ENCODE results near the gene PHF2. TPM values are rescaled to one million over a fixed set of nuclear protein-coding genes. Genes with fewer than 3 reads are reported as not detected.

The PHF2 gene
- polyA plus RNA-seq, 1 experiment = 8.8 TPM

- Histone ChIP-seq H3K27ac (ENCODE audit: low read depth, low read length) (no peak overlapping the region), H3K9me3 (ENCODE audit: control insufficient read depth, insufficient read depth, low read length) (no peaks in the 10 kb centered on the region), H3K4me3 (ENCODE audit: low read depth, low read length) (no peak overlapping the region), H3K27me3 (ENCODE audit: control insufficient read depth, insufficient read depth, low read length) (no peaks in the 10 kb centered on the region)
- DNase-seq (ENCODE audit: low read depth, low spot score) = no peak
- no peak for TF ChIP-seq CTCF (IDR thresholded peaks at IDR 0.05; ENCODE audit: low read depth, low read length)
- ChIA-PET CTCF (interaction anchor here (3.3 kb wide), 1 partner anchor 29 kb away, joined by 26 read pairs; no protein-coding TSS in a partner anchor), POLR2A (no interaction called here)
These were observed 39.5 kb upstream of the PHF2 start for GRCh38 chr9:93536874-93537273.

- CTCF ChIA-PET = interaction anchor here (1.2 kb wide), 1 partner anchor 26 kb away, joined by 7 read pairs; no protein-coding TSS in a partner anchor
These were observed 36.1 kb upstream of the PHF2 start for GRCh38 chr9:93540305-93540704.

GRCh38 chr9:93541005-93541404 is 35.4 kb upstream of the PHF2 start:
- ChIA-PET CTCF (interaction anchor here (1.2 kb wide), 1 partner anchor 25 kb away, joined by 7 read pairs; no protein-coding TSS in a partner anchor), POLR2A (interaction anchor here (0.6 kb wide), 1 partner anchor 650 kb away, joined by 3 read pairs; no protein-coding TSS in a partner anchor)
- Histone ChIP-seq H3K4me3 (ENCODE audit: low read depth, low read length) (no peak overlapping the region), H3K27me3 (ENCODE audit: control insufficient read depth, insufficient read depth, low read length) (no peaks in the 10 kb centered on the region), H3K9me3 (ENCODE audit: control insufficient read depth, insufficient read depth, low read length) (no peaks in the 10 kb centered on the region), H3K27ac (ENCODE audit: low read depth, low read length) (no peak overlapping the region)
- no peak for DNase-seq (ENCODE audit: low read depth, low spot score)
- no peak for TF ChIP-seq CTCF (IDR thresholded peaks at IDR 0.05; ENCODE audit: low read depth, low read length)

More at GRCh38 chr9:93540305-93540704, 36.1 kb upstream of the PHF2 start:
- TF ChIP-seq CTCF (IDR thresholded peaks at IDR 0.05; ENCODE audit: low read depth, low read length) = no peak
- no peaks in the 10 kb centered on the region for H3K27me3 ChIP-seq (ENCODE audit: control insufficient read depth, insufficient read depth, low read length)
- no peaks in the 10 kb centered on the region for H3K9me3 ChIP-seq (ENCODE audit: control insufficient read depth, insufficient read depth, low read length)
- POLR2A ChIA-PET = no interaction called here
- no peak overlapping the region for H3K4me3 ChIP-seq (ENCODE audit: low read depth, low read length)
- no peak for DNase-seq (ENCODE audit: low read depth, low spot score)
- H3K27ac ChIP-seq (ENCODE audit: low read depth, low read length) = no peak overlapping the region

- no peak for TF ChIP-seq CTCF (IDR thresholded peaks at IDR 0.05; ENCODE audit: low read depth, low read length)
- CTCF ChIA-PET = interaction anchor here (1.2 to 6.2 kb wide), 2 partner anchors 24 to 25 kb away, joined by 7 to 48 read pairs; no protein-coding TSS in a partner anchor
- H3K27ac ChIP-seq (ENCODE audit: low read depth, low read length) = no peak overlapping the region
- no peak overlapping the region for H3K4me3 ChIP-seq (ENCODE audit: low read depth, low read length)
- DNase-seq (ENCODE audit: low read depth, low spot score) = no peak
- POLR2A ChIA-PET = interaction anchor here (0.6 kb wide), 1 partner anchor 651 kb away, joined by 3 read pairs; no protein-coding TSS in a partner anchor
- no peaks in the 10 kb centered on the region for H3K9me3 ChIP-seq (ENCODE audit: control insufficient read depth, insufficient read depth, low read length)
- H3K27me3 ChIP-seq (ENCODE audit: control insufficient read depth, insufficient read depth, low read length) = no peaks in the 10 kb centered on the region
These were observed 34.6 kb upstream of the PHF2 start for GRCh38 chr9:93541581-93542349.

- Histone ChIP-seq H3K4me3 (ENCODE audit: low read depth, low read length) (no peak overlapping the region), H3K27me3 (ENCODE audit: control insufficient read depth, insufficient read depth, low read length) (no peaks in the 10 kb centered on the region), H3K27ac (ENCODE audit: low read depth, low read length) (no peak overlapping the region), H3K9me3 (ENCODE audit: control insufficient read depth, insufficient read depth, low read length) (no peaks in the 10 kb centered on the region)
- POLR2A ChIA-PET = no interaction called here
- CTCF ChIA-PET = interaction anchor here (6.2 kb wide), 1 partner anchor 23 kb away, joined by 48 read pairs; no protein-coding TSS in a partner anchor
- no peak for DNase-seq (ENCODE audit: low read depth, low spot score)
- TF ChIP-seq CTCF (IDR thresholded peaks at IDR 0.05; ENCODE audit: low read depth, low read length) = no peak
These were observed 33.3 kb upstream of the PHF2 start for GRCh38 chr9:93543117-93543516.

Measured in AG04450 (cell line).